CD4-positive, alpha-beta T cell (primary cell): Measurements from ENCODE around the gene PTPRD. TPM values are rescaled to one million over a fixed set of nuclear protein-coding genes. Genes with fewer than 3 reads are reported as not detected.

Experiments
- ATAC-seq: fragments of 200-7000 bp; cut with Tn5 transposase; one replicate; pipeline ENCODE4 v1.10.0; 2022; ENCODE audit warnings: mild to moderate bottlenecking; ENCODE audit not compliant: poor library complexity
- CTCF ChIA-PET: fragments of 350-600 bp; sonication (Branson Sonifier 250); formaldehyde crosslinking; loops from one replicate; lab custom pipeline; 2021; ENCODE audit warnings: antibody characterized with exemption, inconsistent platforms; lab: Charles Lee
- POLR2A ChIA-PET: fragments of 350-600 bp; sonication (Branson Sonifier 250); formaldehyde crosslinking; loops from one replicate; lab custom pipeline; 2021; ENCODE audit warnings: antibody characterized with exemption, inconsistent platforms; lab: Charles Lee
- DNase-seq, 14 experiments: peaks; one replicate each; pipeline ENCODE4 v3.0.0-alpha.2; 2013 to 2020; ENCODE audit warnings: mixed read lengths in 2 of 14
- H3K27ac ChIP-seq, 2 donors: one replicate each; pipeline versions ENCODE4 v1.5.1 to v1.7.0; 2013; ENCODE audit warnings: low read length in 2 of 2, low read depth in 1 of 2, mild to moderate bottlenecking in 1 of 2
- H3K27me3 ChIP-seq, 2 experiments: 1 replicate in 1 of 2; 2 replicates in 1 of 2; pipeline versions ENCODE4 v1.6.1 to v1.7.0; 2013; ENCODE audit warnings: low read length in 2 of 2, control low read depth in 1 of 2, mild to moderate bottlenecking in 1 of 2, moderate library complexity in 1 of 2; ENCODE audit not compliant: insufficient read depth in 2 of 2, control insufficient read depth in 1 of 2
- H3K36me3 ChIP-seq: one replicate; pipeline ENCODE4 v1.6.1; 2013; ENCODE audit warnings: low read length, control low read depth; ENCODE audit not compliant: insufficient read depth
- H3K4me1 ChIP-seq: one replicate; pipeline ENCODE4 v1.6.1; 2013; ENCODE audit warnings: low read length, control low read depth; ENCODE audit not compliant: insufficient read depth
- H3K4me3 ChIP-seq: one replicate; pipeline ENCODE4 v1.5.1; 2013; ENCODE audit warnings: mild to moderate bottlenecking, low read length, moderate library complexity
- H3K9me3 ChIP-seq, 2 experiments: 1 replicate in 1 of 2; 2 replicates in 1 of 2; pipeline versions ENCODE4 v1.6.1 to v1.7.0; 2013; ENCODE audit warnings: low read length in 2 of 2, mild to moderate bottlenecking in 2 of 2, control low read depth in 1 of 2, moderate library complexity in 1 of 2; ENCODE audit not compliant: control insufficient read depth in 1 of 2, insufficient read depth in 1 of 2
- H3K27ac Mint-ChIP-seq: one replicate; pipeline ENCODE4 v1.8.0; 2020; ENCODE audit warnings: mixed read lengths
- H3K27me3 Mint-ChIP-seq: one replicate; pipeline ENCODE4 v1.8.0; 2021; ENCODE audit warnings: mixed read lengths
- H3K36me3 Mint-ChIP-seq: one replicate; pipeline ENCODE4 v1.8.0; 2021; ENCODE audit warnings: low read depth, mixed read lengths
- H3K4me1 Mint-ChIP-seq: one replicate; pipeline ENCODE4 v1.8.0; 2021; ENCODE audit warnings: low read depth, mixed read lengths
- H3K4me3 Mint-ChIP-seq: one replicate; pipeline ENCODE4 v1.8.0; 2020; ENCODE audit warnings: mild to moderate bottlenecking, mixed read lengths
- H3K9me3 Mint-ChIP-seq: one replicate; pipeline ENCODE4 v1.8.0; 2020; ENCODE audit warnings: mixed read lengths
- CTCF ChIP-seq: fragments of 200-600 bp; IDR thresholded peaks from one replicate; pipeline ENCODE4 v1.8.0; 2022; ENCODE audit warnings: antibody characterized with exemption, mild to moderate bottlenecking
- intact Hi-C, 2 experiments: fragments of 100-400 bp; cut with DNase I in 1 of 2; cut with micrococcal nuclease in 1 of 2; formaldehyde crosslinking; loops; one replicate each; pipeline versions ENCODE4 v1.15.1 to v1.9.0; 2023 to 2025; cut with DNase I, micrococcal nuclease
- total RNA-seq, 174 experiments: library from RNA in 2 of 174; stranded (reverse) in 2 of 174; gene quantifications; one replicate each; pipeline ENCODE4 v1.2.3 and lab custom pipeline; 2021 to 2026

The PTPRD gene
- total RNA-seq, 2 experiments from 2014 or later: not detected

- Mint-ChIP-seq H3K4me1 (no peaks in the 10 kb centered on the region), H3K27me3 (no peaks in the 10 kb centered on the region), H3K27ac (no peak overlapping the region), H3K4me3 (no peak overlapping the region), H3K36me3 (no peaks in the 10 kb centered on the region), H3K9me3 (peaks cover 3% of the 10 kb centered on the region)
- Histone ChIP-seq H3K27ac (no peak overlapping the region), H3K4me1 (no peaks in the 10 kb centered on the region), H3K9me3 (no peaks in the 10 kb centered on the region), H3K36me3 (no peaks in the 10 kb centered on the region), H3K27me3 (no peaks in the 10 kb centered on the region), H3K4me3 (no peak overlapping the region)
- TF ChIP-seq CTCF: no peak
- ATAC-seq: no peak
- CTCF ChIA-PET: no interaction called here
- intact Hi-C loops: no loop called here
- POLR2A ChIA-PET: no interaction called here
- no peak for DNase-seq
Measured at GRCh38 chr9:8905731-8906130, 1707.1 kb downstream of the PTPRD start.

GRCh38 chr9:8904771-8905515 lies 1707.9 kb downstream of the PTPRD start:
- H3K27me3 ChIP-seq: no peaks in the 10 kb centered on the region
- no peak overlapping the region for H3K4me3 Mint-ChIP-seq
- peaks cover 3% of the 10 kb centered on the region for H3K9me3 Mint-ChIP-seq
- ChIA-PET POLR2A (no interaction called here), CTCF (no interaction called here)
- H3K4me1 ChIP-seq: no peaks in the 10 kb centered on the region
- intact Hi-C loops: no loop called here
- no peaks in the 10 kb centered on the region for H3K36me3 Mint-ChIP-seq
- H3K27ac ChIP-seq: no peak overlapping the region
- no peaks in the 10 kb centered on the region for H3K27me3 Mint-ChIP-seq
- no peaks in the 10 kb centered on the region for H3K36me3 ChIP-seq
- TF ChIP-seq CTCF: no peak
- H3K9me3 ChIP-seq: no peaks in the 10 kb centered on the region
- no peak overlapping the region for H3K4me3 ChIP-seq
- H3K4me1 Mint-ChIP-seq: no peaks in the 10 kb centered on the region
- H3K27ac Mint-ChIP-seq: no peak overlapping the region
- no peak for DNase-seq
- no peak for ATAC-seq

GRCh38 chr9:8903077-8903476 lies 1709.7 kb downstream of the PTPRD start:
- POLR2A ChIA-PET: no interaction called here
- H3K36me3 Mint-ChIP-seq: no peaks in the 10 kb centered on the region
- no peak overlapping the region for H3K27ac Mint-ChIP-seq
- DNase-seq (no peak), ATAC-seq (no peak)
- H3K4me1 Mint-ChIP-seq: no peaks in the 10 kb centered on the region
- no peak overlapping the region for H3K4me3 Mint-ChIP-seq
- Histone ChIP-seq H3K27me3 (no peaks in the 10 kb centered on the region), H3K4me3 (no peak overlapping the region), H3K4me1 (no peaks in the 10 kb centered on the region), H3K36me3 (no peaks in the 10 kb centered on the region), H3K27ac (no peak overlapping the region), H3K9me3 (no peaks in the 10 kb centered on the region)
- intact Hi-C loops: no loop called here
- peaks cover 3% of the 10 kb centered on the region for H3K9me3 Mint-ChIP-seq
- H3K27me3 Mint-ChIP-seq: no peaks in the 10 kb centered on the region
- CTCF ChIA-PET: no interaction called here
- no peak for TF ChIP-seq CTCF
